ENCODE data around the gene ADORA3.

DNA sequence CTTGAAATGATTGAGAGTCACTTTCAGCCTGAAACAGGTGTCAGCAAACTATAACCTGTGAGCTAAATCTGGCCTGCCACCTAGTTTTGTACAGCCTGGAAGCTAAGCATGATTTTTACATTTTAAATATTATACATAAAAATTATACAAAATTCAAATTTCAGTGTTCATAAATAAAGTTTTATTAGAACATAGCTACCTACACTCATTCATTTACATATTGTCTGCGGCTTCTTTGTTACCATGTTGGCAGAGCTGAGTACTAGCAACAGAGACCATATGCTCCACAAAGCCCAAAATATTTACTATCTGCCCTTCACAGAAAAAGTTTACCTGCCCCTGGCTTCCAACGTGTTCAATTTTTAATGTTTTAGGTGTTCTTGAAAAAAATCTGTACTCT is 37.7 kb downstream of the ADORA3 start:
- TF ChIP-seq POLR2AphosphoS5 (IDR thresholded peaks at IDR 0.05) = no peak
- TF ChIP-seq POLR2A (IDR thresholded peaks at IDR 0.05; ENCODE audit: low read depth) = no peak
